ENCODE measurements around the gene MTX1.

Gene MTX1

DNA sequence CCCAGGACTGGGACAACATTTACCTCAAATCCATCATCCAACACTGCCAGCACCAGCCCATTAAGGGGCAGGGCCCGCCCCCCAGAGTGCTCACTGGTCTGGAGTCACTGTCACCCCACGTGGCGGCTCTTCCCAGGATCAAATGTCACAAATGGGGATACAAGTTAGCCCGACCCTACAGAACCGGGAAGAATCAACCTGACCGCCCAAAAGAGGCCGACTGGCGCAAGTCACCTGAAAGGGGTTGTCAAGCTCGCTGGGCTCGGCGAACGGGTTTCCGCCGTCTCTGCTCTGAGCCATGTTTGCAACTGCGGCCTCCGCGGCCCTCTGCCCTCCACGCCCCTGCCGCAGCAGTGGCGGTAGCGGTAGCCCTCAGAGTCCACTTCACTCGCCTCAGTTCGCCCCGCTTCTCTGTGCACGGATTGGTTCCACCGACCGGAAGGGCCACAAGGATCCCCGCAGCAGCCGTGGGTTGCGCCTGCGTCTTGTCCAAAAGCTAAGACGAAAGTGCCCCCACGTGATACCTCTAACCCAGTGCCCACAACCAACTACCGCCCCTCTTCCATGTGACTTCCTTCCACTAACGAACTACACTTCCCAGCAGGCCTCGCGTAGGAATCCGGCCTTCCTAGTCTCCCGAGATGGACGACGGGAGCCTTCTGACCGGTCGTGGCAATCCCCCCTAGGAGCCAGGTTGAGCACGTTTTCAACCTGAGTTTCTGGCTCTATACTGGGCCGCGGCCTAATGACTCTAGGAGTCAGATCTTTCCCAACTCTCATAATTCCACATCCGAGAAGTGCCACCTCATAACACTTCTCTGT, 53.6 kb downstream of the MTX1 start, which contains the start of gene SCAMP3:
TSS of gene SCAMP3 (minus strand) at position 509 of the 822 bp plus-strand sequence. CDS start at position 300, 209 bp downstream.
- DNase-seq (ENCODE audit: low read depth) = peak; percentile 82

DNA sequence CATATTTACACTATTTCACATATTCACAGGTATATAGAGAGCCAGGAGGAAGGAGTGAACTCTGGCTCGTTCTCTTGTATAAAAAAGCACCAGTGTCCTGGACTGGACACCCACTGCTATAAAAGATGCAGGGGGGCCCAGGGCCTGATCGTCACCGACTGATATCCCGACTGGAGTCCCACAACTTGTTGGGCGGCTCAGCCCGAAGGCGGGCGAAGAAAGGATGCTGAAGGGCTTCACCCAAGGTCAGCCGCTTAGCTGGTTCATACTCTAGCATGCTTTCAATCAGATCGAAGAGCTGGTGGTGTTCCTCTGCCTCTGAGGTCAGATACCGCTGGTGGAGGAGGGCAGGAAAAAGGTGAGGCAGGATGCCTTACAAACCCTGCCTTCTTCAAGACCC, 54.6 kb downstream of the MTX1 start:
- no peak for DNase-seq (ENCODE audit: low read depth)

All from stimulated activated CD8-positive, alpha-beta memory T cell treated with anti-CD3 and anti-CD28 coated beads, Interleukin-4, amount 100 ng/mL, for 24 hours (primary cell).